ENCODE measurements around the gene SPACA9. TPM values are rescaled to one million over a fixed set of nuclear protein-coding genes. Genes with fewer than 3 reads are reported as not detected.

Gene SPACA9
- total and polyA plus RNA-seq, 3 experiments from 2014 or later, result 1.4 to 2.8 (median 2.6) TPM

GRCh38 chr9:132887181-132888120 is 8.8 kb downstream of the SPACA9 start:
- H3K4me3 ChIP-seq (ENCODE audit: low read length), result no peak overlapping the region
- H3K9me3 ChIP-seq (ENCODE audit: low read length), result no peaks in the 10 kb centered on the region
- H3K4me1 ChIP-seq (ENCODE audit: insufficient read depth, low read length), result peaks cover 3% of the 10 kb centered on the region
- POLR2A ChIA-PET, result no interaction called here
- Mint-ChIP-seq H3K4me3 (peak overlapping the region in 1 of 7 donors; percentile 35), H3K4me1 (peaks cover 6 to 7% (median 6%) of the 10 kb centered on the region in 3 donors), H3K27ac (peak overlapping the region in 1 of 8 donors; percentile 29), H3K27me3 (no peaks in the 10 kb centered on the region), H3K9me3 (no peaks in the 10 kb centered on the region), H3K36me3 (peaks cover 0 to 1% (median 1%) of the 10 kb centered on the region in 3 donors)
- H3K27me3 ChIP-seq (ENCODE audit: insufficient read depth, low read length, poor library complexity, severe bottlenecking), result no peaks in the 10 kb centered on the region
- CTCF ChIA-PET, result no interaction called here
- no peak for DNase-seq
- H3K27ac ChIP-seq (ENCODE audit: low read depth, low read length), result no peak overlapping the region
- H3K36me3 ChIP-seq (ENCODE audit: insufficient read depth, low read length), result no peaks in the 10 kb centered on the region

- CTCF ChIA-PET, result no interaction called here
- Mint-ChIP-seq H3K27ac (no peak overlapping the region), H3K27me3 (no peaks in the 10 kb centered on the region), H3K4me3 (no peak overlapping the region), H3K36me3 (peaks cover 0 to 8% (median 1%) of the 10 kb centered on the region in 3 donors), H3K9me3 (no peaks in the 10 kb centered on the region), H3K4me1 (peaks cover 6 to 7% (median 6%) of the 10 kb centered on the region in 3 donors)
- Histone ChIP-seq H3K9me3 (ENCODE audit: low read length) (no peaks in the 10 kb centered on the region), H3K4me1 (ENCODE audit: insufficient read depth, low read length) (peaks cover 3% of the 10 kb centered on the region), H3K4me3 (ENCODE audit: low read length) (no peak overlapping the region), H3K36me3 (ENCODE audit: insufficient read depth, low read length) (no peaks in the 10 kb centered on the region), H3K27ac (ENCODE audit: low read depth, low read length) (no peak overlapping the region), H3K27me3 (ENCODE audit: insufficient read depth, low read length, poor library complexity, severe bottlenecking) (no peaks in the 10 kb centered on the region)
- POLR2A ChIA-PET, result no interaction called here
- DNase-seq, result no peak
Observed at GRCh38 chr9:132888151-132888550, 9.5 kb downstream of the SPACA9 start.

- POLR2A ChIA-PET, result no interaction called here
- Histone ChIP-seq H3K4me3 (ENCODE audit: low read length) (no peak overlapping the region), H3K36me3 (ENCODE audit: insufficient read depth, low read length) (peaks cover 17% of the 10 kb centered on the region), H3K27ac (ENCODE audit: low read depth, low read length) (no peak overlapping the region), H3K9me3 (ENCODE audit: low read length) (no peaks in the 10 kb centered on the region), H3K4me1 (ENCODE audit: insufficient read depth, low read length) (peaks cover 3% of the 10 kb centered on the region), H3K27me3 (ENCODE audit: insufficient read depth, low read length, poor library complexity, severe bottlenecking) (no peaks in the 10 kb centered on the region)
- H3K4me3 Mint-ChIP-seq, result no peak overlapping the region
- no peaks in the 10 kb centered on the region for H3K9me3 Mint-ChIP-seq
- CTCF ChIA-PET, result interaction anchor here (1.2 to 1.3 kb wide), 2 partner anchors 10 to 17 kb away, joined by 3 read pairs; no protein-coding TSS in a partner anchor
- peaks cover 6 to 7% (median 6%) of the 10 kb centered on the region in 3 donors for H3K4me1 Mint-ChIP-seq
- peaks cover 0 to 45% (median 13%) of the 10 kb centered on the region in 3 donors for H3K36me3 Mint-ChIP-seq
- no peak overlapping the region for H3K27ac Mint-ChIP-seq
- no peaks in the 10 kb centered on the region for H3K27me3 Mint-ChIP-seq
- no peak for DNase-seq
Observed at GRCh38 chr9:132892400-132892799, 13.7 kb downstream of the SPACA9 start.

DNA sequence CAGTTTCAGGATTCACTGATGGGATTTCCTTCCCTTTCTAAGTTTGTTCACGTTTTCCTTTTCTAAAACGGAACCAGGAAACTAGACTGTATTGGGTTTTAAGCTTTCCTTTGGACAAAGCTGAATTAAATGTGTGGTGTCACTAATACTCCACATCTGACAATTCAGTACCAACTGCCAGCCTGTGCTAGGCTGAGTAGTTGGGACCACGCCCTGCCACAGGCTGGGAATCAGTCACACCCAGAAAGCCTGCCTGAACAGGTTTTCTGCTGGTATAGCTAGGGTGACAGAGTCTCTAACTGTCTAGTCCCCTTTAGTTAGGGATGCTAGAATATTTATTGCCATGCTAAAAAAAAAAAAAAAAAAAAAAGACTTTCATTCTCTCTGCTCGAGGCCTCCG is 15.6 kb downstream of the SPACA9 start:
- peaks cover 29% of the 10 kb centered on the region for H3K36me3 ChIP-seq (ENCODE audit: insufficient read depth, low read length)
- POLR2A ChIA-PET, result interaction anchor here (0.7 kb wide), 1 partner anchor 8 kb away, joined by 5 read pairs; no protein-coding TSS in a partner anchor

DNA sequence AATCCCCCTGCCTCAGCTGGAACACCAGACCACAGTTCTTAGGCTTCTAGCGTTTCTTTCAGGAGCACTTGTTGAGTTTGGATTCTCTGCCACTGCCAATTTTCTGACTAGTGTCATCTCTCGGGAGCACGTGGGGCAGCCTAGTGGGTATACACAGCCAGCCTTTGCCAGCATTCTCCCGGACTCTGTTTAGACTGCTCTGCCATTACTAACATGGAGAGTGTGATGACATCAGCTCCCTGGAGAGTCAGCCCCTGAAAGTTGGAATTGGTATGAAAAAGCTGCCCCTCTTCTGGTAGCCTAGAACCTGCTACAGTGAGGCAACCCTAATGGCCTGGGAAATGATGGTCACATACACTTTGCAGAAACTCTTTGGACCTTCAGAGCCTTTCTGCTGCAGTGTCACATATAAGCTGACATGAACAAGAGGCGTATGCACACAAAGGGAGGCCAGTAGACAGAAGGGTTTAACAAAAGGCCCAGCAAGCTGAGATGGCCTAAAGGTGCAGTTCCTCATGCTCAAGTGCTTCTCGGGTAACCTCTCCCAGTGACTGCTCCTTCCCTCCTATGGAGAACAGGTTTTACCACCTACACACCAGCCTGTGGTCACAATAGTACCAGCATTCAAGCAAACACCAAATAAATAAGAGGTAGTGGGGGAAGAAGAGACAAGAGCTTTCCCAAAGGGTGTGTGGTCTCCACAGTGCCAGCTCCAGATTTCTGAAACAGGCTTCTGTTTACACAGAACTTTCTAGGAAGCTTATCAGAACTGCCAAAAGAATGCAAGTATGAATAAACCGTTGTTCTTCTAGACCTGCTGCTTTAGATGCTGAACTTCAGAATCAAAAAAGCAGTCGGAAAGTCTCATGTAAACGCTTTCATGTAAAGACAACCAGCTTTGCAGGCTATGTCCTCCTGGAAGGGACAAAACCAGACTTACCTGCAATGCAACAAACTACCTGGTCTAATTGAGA is 16.5 kb downstream of the SPACA9 start:
- Histone ChIP-seq H3K4me3 (ENCODE audit: low read length) (no peak overlapping the region), H3K27ac (ENCODE audit: low read depth, low read length) (no peak overlapping the region), H3K9me3 (ENCODE audit: low read length) (no peaks in the 10 kb centered on the region), H3K27me3 (ENCODE audit: insufficient read depth, low read length, poor library complexity, severe bottlenecking) (no peaks in the 10 kb centered on the region), H3K36me3 (ENCODE audit: insufficient read depth, low read length) (peaks cover 34% of the 10 kb centered on the region), H3K4me1 (ENCODE audit: insufficient read depth, low read length) (no peaks in the 10 kb centered on the region)
- CTCF ChIA-PET, result no interaction called here
- Mint-ChIP-seq H3K4me1 (no peaks in the 10 kb centered on the region), H3K36me3 (peaks cover 0 to 71% (median 17%) of the 10 kb centered on the region in 3 donors), H3K4me3 (no peak overlapping the region), H3K27ac (no peak overlapping the region), H3K9me3 (no peaks in the 10 kb centered on the region), H3K27me3 (no peaks in the 10 kb centered on the region)
- DNase-seq, result no peak
- POLR2A ChIA-PET, result no interaction called here

More for the DNA sequence above, 15.6 kb downstream of the SPACA9 start:
- H3K4me3 Mint-ChIP-seq, result no peak overlapping the region
- no peaks in the 10 kb centered on the region for H3K4me1 Mint-ChIP-seq
- CTCF ChIA-PET, result no interaction called here
- Histone ChIP-seq H3K9me3 (ENCODE audit: low read length) (no peaks in the 10 kb centered on the region), H3K27me3 (ENCODE audit: insufficient read depth, low read length, poor library complexity, severe bottlenecking) (no peaks in the 10 kb centered on the region), H3K4me3 (ENCODE audit: low read length) (no peak overlapping the region), H3K27ac (ENCODE audit: low read depth, low read length) (no peak overlapping the region), H3K4me1 (ENCODE audit: insufficient read depth, low read length) (no peaks in the 10 kb centered on the region)
- no peaks in the 10 kb centered on the region for H3K9me3 Mint-ChIP-seq
- H3K36me3 Mint-ChIP-seq, result peaks cover 0 to 64% (median 17%) of the 10 kb centered on the region in 3 donors
- no peaks in the 10 kb centered on the region for H3K27me3 Mint-ChIP-seq
- H3K27ac Mint-ChIP-seq, result no peak overlapping the region
- no peak for DNase-seq

- no peaks in the 10 kb centered on the region for H3K4me1 ChIP-seq (ENCODE audit: insufficient read depth, low read length)
- H3K9me3 ChIP-seq (ENCODE audit: low read length), result no peaks in the 10 kb centered on the region
- no peak overlapping the region for H3K4me3 ChIP-seq (ENCODE audit: low read length)
- H3K27ac Mint-ChIP-seq, result no peak overlapping the region
- POLR2A ChIA-PET, result no interaction called here
- H3K4me1 Mint-ChIP-seq, result peaks cover 0 to 2% (median 0%) of the 10 kb centered on the region in 3 donors
- no peaks in the 10 kb centered on the region for H3K9me3 Mint-ChIP-seq
- CTCF ChIA-PET, result no interaction called here
- H3K27ac ChIP-seq (ENCODE audit: low read depth, low read length), result no peak overlapping the region
- no peaks in the 10 kb centered on the region for H3K27me3 Mint-ChIP-seq
- no peaks in the 10 kb centered on the region for H3K27me3 ChIP-seq (ENCODE audit: insufficient read depth, low read length, poor library complexity, severe bottlenecking)
- peaks cover 7 to 82% (median 19%) of the 10 kb centered on the region in 3 donors for H3K36me3 Mint-ChIP-seq
- DNase-seq, result no peak
- peaks cover 42% of the 10 kb centered on the region for H3K36me3 ChIP-seq (ENCODE audit: insufficient read depth, low read length)
- no peak overlapping the region for H3K4me3 Mint-ChIP-seq
Observed at GRCh38 chr9:132896264-132896663, 17.6 kb downstream of the SPACA9 start.

DNA sequence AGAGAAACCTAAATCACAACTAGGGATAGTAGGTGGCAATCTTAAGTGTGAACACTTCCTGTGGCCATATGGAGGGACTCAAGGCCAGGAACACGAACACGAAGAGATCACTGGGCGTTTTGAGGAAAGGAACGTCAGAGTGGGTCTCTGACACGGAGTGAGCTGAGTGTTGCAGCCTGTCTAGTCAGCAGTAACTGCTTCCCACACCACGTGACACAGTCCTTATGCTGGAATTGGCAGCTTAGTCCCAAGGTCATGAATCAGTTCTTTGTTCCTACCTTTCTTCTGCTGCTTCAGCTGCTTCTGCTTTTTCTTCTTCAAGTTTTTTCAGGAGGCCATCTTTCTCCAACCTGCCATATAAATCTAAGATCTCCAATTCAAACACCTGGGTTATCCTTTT is 18.2 kb downstream of the SPACA9 start:
- no peaks in the 10 kb centered on the region for H3K27me3 ChIP-seq (ENCODE audit: insufficient read depth, low read length, poor library complexity, severe bottlenecking)
- H3K9me3 Mint-ChIP-seq, result no peaks in the 10 kb centered on the region
- H3K4me3 ChIP-seq (ENCODE audit: low read length), result no peak overlapping the region
- no peak for DNase-seq
- no peak overlapping the region for H3K4me3 Mint-ChIP-seq
- H3K9me3 ChIP-seq (ENCODE audit: low read length), result no peaks in the 10 kb centered on the region
- H3K27ac Mint-ChIP-seq, result peak overlapping the region in 1 of 8 donors; percentile 40
- peaks cover under 1% of the 10 kb centered on the region for H3K4me1 ChIP-seq (ENCODE audit: insufficient read depth, low read length)
- ChIA-PET POLR2A (no interaction called here), CTCF (no interaction called here)
- no peaks in the 10 kb centered on the region for H3K27me3 Mint-ChIP-seq
- peaks cover 42% of the 10 kb centered on the region for H3K36me3 ChIP-seq (ENCODE audit: insufficient read depth, low read length)
- H3K36me3 Mint-ChIP-seq, result peaks cover 11 to 89% (median 20%) of the 10 kb centered on the region in 3 donors
- no peak overlapping the region for H3K27ac ChIP-seq (ENCODE audit: low read depth, low read length)
- H3K4me1 Mint-ChIP-seq, result peaks cover 2 to 8% (median 5%) of the 10 kb centered on the region in 3 donors

Data from CD8-positive, alpha-beta memory T cell (primary cell).